Measurements from ENCODE around the gene RHOT2. TPM values are rescaled to one million over a fixed set of nuclear protein-coding genes. Genes with fewer than 3 reads are reported as not detected.

Gene RHOT2
- total RNA-seq, 1 experiment from 2014 or later: 98.5 TPM

- ATAC-seq (no peak), DNase-seq (ENCODE audit: low read depth, low spot score) (no peak)
- no peaks in the 10 kb centered on the region for H3K9me2 ChIP-seq (ENCODE audit: insufficient read depth)
- H3K27me3 ChIP-seq (ENCODE audit: insufficient read depth, low read length): no peaks in the 10 kb centered on the region
- TF ChIP-seq ZBTB33 (IDR thresholded peaks at IDR 0.05; ENCODE audit: extremely low read depth, insufficient replicate concordance, low read length): no peak
- TF ChIP-seq EZH2phosphoT487 (IDR thresholded peaks at IDR 0.05; ENCODE audit: borderline replicate concordance): no peak
- TF ChIP-seq ZNF274 (IDR thresholded peaks at IDR 0.05; ENCODE audit: low read depth, low read length): no peak
- TF ChIP-seq CTCF (IDR thresholded peaks at IDR 0.05 in 2 of 3, conservative IDR thresholded peaks at IDR 0.05 in 1 of 3; ENCODE audit: borderline replicate concordance in 1 of 3, insufficient read depth in 1 of 3, low read depth in 2 of 3, low read length in 2 of 3): no peak
- TF ChIP-seq SP1 (IDR thresholded peaks at IDR 0.05; ENCODE audit: low read depth): no peak
- TF ChIP-seq REST (IDR thresholded peaks at IDR 0.05; ENCODE audit: low read depth): no peak
- no peak for TF ChIP-seq ELF1 (IDR thresholded peaks at IDR 0.05; ENCODE audit: borderline replicate concordance, low read depth)
- no peak for TF ChIP-seq ATF3 (IDR thresholded peaks at IDR 0.05)
- TF ChIP-seq POLR2A (IDR thresholded peaks at IDR 0.05; ENCODE audit: borderline replicate concordance, extremely low read depth, insufficient read depth, insufficient read length): no peak
- TF ChIP-seq SRF (IDR thresholded peaks at IDR 0.05; ENCODE audit: low read depth): no peak
- TF ChIP-seq EGR1 (IDR thresholded peaks at IDR 0.05; ENCODE audit: low read depth): no peak
- no peak for TF ChIP-seq RAD21 (IDR thresholded peaks at IDR 0.05; ENCODE audit: low read depth)
- BruUV-seq (replicated peaks): no TSS peak
- POLR2A ChIA-PET: no interaction called here
- no peaks in the 10 kb centered on the region for H3K9me3 ChIP-seq (ENCODE audit: control insufficient read depth in 1 of 2, insufficient read depth in 1 of 2, low read depth in 1 of 2, low read length in 2 of 2)
- RAD21 ChIA-PET (ENCODE audit: low non-redundant PET in 1 of 2, low total read pairs in 2 of 2, uncharacterized antibody in 2 of 2, unreplicated experiment in 2 of 2): no interaction called here
- H3K79me2 ChIP-seq (ENCODE audit: insufficient read depth, low read length): peaks cover 26% of the 10 kb centered on the region
- intact Hi-C loops (cut with micrococcal nuclease): no loop called here
- CTCF ChIA-PET: no interaction called here
- peaks cover 0 to 4% of the 10 kb centered on the region in 2 experiments; a peak in 1 of 4 replicates for H3K36me3 ChIP-seq (ENCODE audit: control insufficient read depth in 1 of 2, insufficient read depth in 2 of 2, low read length in 2 of 2)
- H3K27ac ChIP-seq (ENCODE audit: low read depth, low read length): no peak overlapping the region
- no peak overlapping the region for H3K4me3 ChIP-seq (replicated peaks in 1 of 2; ENCODE audit: low read depth in 1 of 2, low read length in 2 of 2)
- H4K20me1 ChIP-seq (ENCODE audit: insufficient read depth): no peaks in the 10 kb centered on the region
- no peak overlapping the region for H2AFZ ChIP-seq (ENCODE audit: low read depth, low read length, poor library complexity, severe bottlenecking)
- peaks cover 0 to 5% of the 10 kb centered on the region in 2 experiments; a peak in 1 of 4 replicates for H3K4me1 ChIP-seq (ENCODE audit: control insufficient read depth in 1 of 2, insufficient read depth in 2 of 2, low read length in 2 of 2)
- no peak overlapping the region for H3K4me2 ChIP-seq (ENCODE audit: low read length)
- no peak overlapping the region for H3K9ac ChIP-seq (ENCODE audit: low read length)
Measured at GRCh38 chr16:672851-673250, 4.9 kb downstream of the RHOT2 start.

All from HCT116 (cell line).